Peyer's patch (tissue), 4 donors: ENCODE data around the gene SUGCT. TPM values are rescaled to one million over a fixed set of nuclear protein-coding genes. Genes with fewer than 3 reads are reported as not detected.
"Not testable (repeated sequence)": the region's sequence is repeated elsewhere in the genome, so short reads cannot be mapped to it uniquely, and the experiment has no call there.

Source experiments
- DNase-seq, 3 donors: peaks; one replicate each; pipeline ENCODE4 v3.0.0-alpha.2; 2017 to 2019
- H3K27ac ChIP-seq, 4 donors: fragments of 200-600 bp; sonication (generic); one replicate each; pipeline ENCODE4 v1.5.1; 2016 to 2019
- H3K27me3 ChIP-seq, 2 donors: fragments of 200-600 bp; sonication (generic); one replicate each; pipeline ENCODE4 v1.5.1; 2019
- H3K36me3 ChIP-seq, 3 donors: fragments of 200-600 bp; sonication (generic); one replicate each; pipeline ENCODE4 v1.5.1; 2016 to 2019
- H3K4me1 ChIP-seq, 4 donors: fragments of 200-600 bp; sonication (generic); one replicate each; pipeline ENCODE4 v1.5.1; 2016 to 2019
- H3K4me3 ChIP-seq, 4 donors: fragments of 200-600 bp; sonication (generic); 1 replicate in 3 of 4; 2 replicates in 1 of 4; pipeline ENCODE4 v1.5.1; 2016 to 2019; ENCODE audit warnings: mild to moderate bottlenecking in 1 of 4
- H3K9me3 ChIP-seq, 4 donors: fragments of 200-600 bp; sonication (generic); one replicate each; pipeline ENCODE4 v1.5.1; 2016 to 2019; ENCODE audit warnings: mild to moderate bottlenecking in 1 of 4
- POLR2A ChIP-seq, 2 donors: fragments of 450-650 bp; IDR thresholded peaks; one replicate each; pipeline ENCODE4 v1.5.1; 2017; ENCODE audit warnings: antibody characterized with exemption in 2 of 2, mild to moderate bottlenecking in 2 of 2, moderate library complexity in 2 of 2
- total RNA-seq, 4 donors: library from RNA; depleted of rRNA; stranded (reverse); fragments of >200 nt; gene quantifications; one replicate each; pipeline ENCODE4 v1.1.0, GENCODE V29; 2016
- TF ChIP-seq, protein P1 (sequence below), 6 experiments: fragments of 450-650 bp in 4 of 6; fragments of 200-600 bp in 2 of 6; sonication (generic) in 1 of 6; IDR thresholded peaks; one replicate each; pipeline ENCODE4 v1.5.1; 2017 to 2019; ENCODE audit warnings: antibody characterized with exemption in 6 of 6, mild to moderate bottlenecking in 3 of 6, moderate library complexity in 1 of 6

The SUGCT gene
- total RNA-seq, 4 donors from 2014 or later, result 6.4 to 8.9 (median 8.3) TPM; not detected in 1

DNA sequence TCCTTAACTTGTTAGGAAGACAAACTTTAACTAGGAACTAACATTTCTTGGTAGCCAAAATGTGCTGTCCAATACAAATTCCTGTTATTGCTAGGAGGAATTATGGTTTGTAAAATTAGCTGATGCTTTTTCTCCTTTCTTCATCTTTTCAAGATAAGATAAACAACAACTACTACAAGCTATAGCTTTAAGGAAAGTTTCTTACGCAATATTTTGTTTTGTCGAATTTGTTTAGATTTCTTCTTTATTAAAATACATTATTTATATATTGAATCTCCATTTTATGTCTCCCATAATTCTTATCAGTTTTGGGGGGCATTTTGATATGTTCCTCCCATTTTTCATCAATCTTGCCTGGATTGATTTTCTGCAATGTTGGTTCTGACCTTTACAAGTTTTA is 277.5 kb downstream of the SUGCT start:
- H3K4me3 ChIP-seq, result no peak overlapping the region

DNA sequence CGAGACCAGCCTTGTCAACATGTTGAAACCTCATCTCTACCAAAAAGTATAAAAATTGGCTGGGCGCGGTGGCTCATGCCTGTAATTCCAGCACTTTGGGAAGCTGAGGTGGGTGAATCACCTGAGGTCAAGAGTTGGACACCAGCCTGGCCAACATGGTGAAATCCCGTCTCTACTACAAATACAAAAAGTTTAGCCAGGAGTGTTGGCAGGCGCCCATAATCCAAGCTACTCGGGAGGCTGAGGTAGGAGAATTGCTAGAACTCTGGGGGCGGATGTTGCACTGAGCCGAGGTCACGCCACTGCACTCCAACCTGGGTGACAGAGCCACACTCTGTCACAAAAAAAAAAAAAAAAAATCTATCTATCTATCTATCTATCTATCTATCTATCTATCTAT is 279.9 kb downstream of the SUGCT start:
- H3K4me3 ChIP-seq, H3K27ac ChIP-seq, H3K4me1 ChIP-seq, H3K27me3 ChIP-seq, H3K9me3 ChIP-seq, DNase-seq, H3K36me3 ChIP-seq: not testable (repeated sequence)

More for the DNA sequence above, 277.5 kb downstream of the SUGCT start:
- no peaks in the 10 kb centered on the region for H3K36me3 ChIP-seq
- H3K4me1 ChIP-seq, result no peaks in the 10 kb centered on the region
- DNase-seq, result no peak
- H3K27me3 ChIP-seq, result no peaks in the 10 kb centered on the region
- H3K9me3 ChIP-seq, result no peaks in the 10 kb centered on the region
- no peak overlapping the region for H3K27ac ChIP-seq
- no peak for TF ChIP-seq POLR2A (IDR thresholded peaks at IDR 0.05)
- TF ChIP-seq, protein P1, sequence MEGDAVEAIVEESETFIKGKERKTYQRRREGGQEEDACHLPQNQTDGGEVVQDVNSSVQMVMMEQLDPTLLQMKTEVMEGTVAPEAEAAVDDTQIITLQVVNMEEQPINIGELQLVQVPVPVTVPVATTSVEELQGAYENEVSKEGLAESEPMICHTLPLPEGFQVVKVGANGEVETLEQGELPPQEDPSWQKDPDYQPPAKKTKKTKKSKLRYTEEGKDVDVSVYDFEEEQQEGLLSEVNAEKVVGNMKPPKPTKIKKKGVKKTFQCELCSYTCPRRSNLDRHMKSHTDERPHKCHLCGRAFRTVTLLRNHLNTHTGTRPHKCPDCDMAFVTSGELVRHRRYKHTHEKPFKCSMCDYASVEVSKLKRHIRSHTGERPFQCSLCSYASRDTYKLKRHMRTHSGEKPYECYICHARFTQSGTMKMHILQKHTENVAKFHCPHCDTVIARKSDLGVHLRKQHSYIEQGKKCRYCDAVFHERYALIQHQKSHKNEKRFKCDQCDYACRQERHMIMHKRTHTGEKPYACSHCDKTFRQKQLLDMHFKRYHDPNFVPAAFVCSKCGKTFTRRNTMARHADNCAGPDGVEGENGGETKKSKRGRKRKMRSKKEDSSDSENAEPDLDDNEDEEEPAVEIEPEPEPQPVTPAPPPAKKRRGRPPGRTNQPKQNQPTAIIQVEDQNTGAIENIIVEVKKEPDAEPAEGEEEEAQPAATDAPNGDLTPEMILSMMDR (IDR thresholded peaks at IDR 0.05), result no peak

DNA sequence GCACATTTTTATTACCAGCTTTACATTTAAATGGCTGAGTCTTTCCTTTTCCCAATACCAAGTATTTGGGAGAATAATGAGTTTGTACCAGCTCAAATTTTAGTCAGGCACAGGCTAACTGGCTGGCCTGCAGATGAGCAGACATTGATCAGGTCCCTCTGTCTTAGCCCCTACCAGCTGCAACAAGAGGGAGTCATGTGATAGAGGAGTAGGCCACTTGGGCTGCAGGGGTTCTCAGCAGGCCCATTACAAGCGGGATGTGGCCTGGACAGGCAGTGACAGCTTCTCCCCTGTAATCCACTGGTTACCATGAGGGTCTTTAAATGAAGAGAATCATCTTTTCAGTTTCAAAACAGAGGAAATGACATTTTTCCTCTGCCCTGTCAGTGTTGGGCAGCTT is 283.6 kb downstream of the SUGCT start:
- no peak overlapping the region for H3K4me3 ChIP-seq
- H3K36me3 ChIP-seq, result no peaks in the 10 kb centered on the region
- no peaks in the 10 kb centered on the region for H3K4me1 ChIP-seq
- no peak overlapping the region for H3K27ac ChIP-seq
- no peak for TF ChIP-seq POLR2A (IDR thresholded peaks at IDR 0.05)
- TF ChIP-seq, protein P1 (IDR thresholded peaks at IDR 0.05), result no peak
- H3K27me3 ChIP-seq, result no peaks in the 10 kb centered on the region
- DNase-seq, result no peak
- H3K9me3 ChIP-seq, result no peaks in the 10 kb centered on the region

DNA sequence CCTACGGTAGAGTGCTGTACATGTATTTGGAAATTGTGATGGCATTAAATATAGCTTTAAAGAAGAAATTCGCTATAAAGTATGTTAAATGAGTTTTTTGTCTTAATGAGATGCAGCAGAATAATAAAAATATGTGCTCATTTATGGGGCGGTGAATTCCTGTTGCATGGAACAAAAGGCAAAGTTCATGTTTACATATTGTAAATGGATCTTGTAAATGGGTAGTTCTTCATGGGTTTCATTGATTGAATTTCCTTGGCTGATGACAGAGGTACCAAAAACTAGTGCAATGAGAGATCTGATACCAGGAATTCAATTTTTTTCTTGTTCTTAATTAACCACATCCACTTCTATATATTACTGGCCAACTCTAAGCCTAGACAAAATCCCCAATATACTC is 284.2 kb downstream of the SUGCT start:
- no peaks in the 10 kb centered on the region for H3K27me3 ChIP-seq
- H3K4me3 ChIP-seq, result no peak overlapping the region
- DNase-seq, result no peak
- H3K27ac ChIP-seq, result no peak overlapping the region
- no peaks in the 10 kb centered on the region for H3K36me3 ChIP-seq
- H3K9me3 ChIP-seq, result no peaks in the 10 kb centered on the region
- no peaks in the 10 kb centered on the region for H3K4me1 ChIP-seq
- TF ChIP-seq POLR2A (IDR thresholded peaks at IDR 0.05), result no peak
- TF ChIP-seq, protein P1 (IDR thresholded peaks at IDR 0.05), result no peak

DNA sequence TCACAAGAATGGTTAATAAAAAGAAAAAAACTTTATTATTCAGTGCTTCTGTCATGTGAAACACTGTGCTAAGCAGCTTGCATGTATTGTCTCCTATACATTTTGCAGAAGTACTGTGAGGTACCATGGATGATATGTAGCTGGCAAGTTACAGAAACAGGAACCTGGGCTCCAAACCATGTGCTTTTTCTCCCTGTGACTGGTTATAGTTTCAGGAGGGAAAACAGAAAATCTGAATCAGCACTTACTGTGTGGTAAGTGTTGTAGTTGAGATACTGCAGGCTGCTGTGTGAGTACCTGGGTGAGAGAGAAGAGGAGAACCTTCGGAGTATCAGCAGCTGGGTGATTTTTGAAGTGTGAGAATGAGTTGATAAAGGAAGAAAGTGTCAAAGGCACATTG is 285.0 kb downstream of the SUGCT start:
- Histone ChIP-seq H3K36me3 (no peaks in the 10 kb centered on the region), H3K4me1 (no peaks in the 10 kb centered on the region), H3K27me3 (no peaks in the 10 kb centered on the region), H3K4me3 (no peak overlapping the region), H3K27ac (no peak overlapping the region), H3K9me3 (no peaks in the 10 kb centered on the region)
- no peak for TF ChIP-seq POLR2A (IDR thresholded peaks at IDR 0.05)
- TF ChIP-seq, protein P1 (IDR thresholded peaks at IDR 0.05), result no peak
- no peak for DNase-seq

DNA sequence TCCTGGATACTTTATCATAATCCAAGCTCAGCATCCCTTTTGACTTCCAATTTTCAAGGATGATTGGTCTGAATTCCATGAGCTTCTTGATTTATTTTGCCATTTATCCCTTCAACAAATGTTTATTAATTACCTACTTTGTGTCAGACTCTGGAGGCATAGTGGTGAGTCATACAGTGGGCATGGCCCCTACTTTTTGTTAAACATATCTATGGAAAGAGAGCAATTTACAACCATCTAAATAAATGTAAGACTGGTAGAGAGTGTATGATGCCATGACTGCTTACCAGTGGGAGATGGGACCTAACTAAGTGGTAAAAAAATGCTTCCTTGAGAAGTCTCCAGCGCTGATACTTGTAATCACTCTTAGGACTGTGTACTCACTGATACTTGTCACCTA is 286.6 kb downstream of the SUGCT start:
- no peak for TF ChIP-seq POLR2A (IDR thresholded peaks at IDR 0.05)
- TF ChIP-seq, protein P1 (IDR thresholded peaks at IDR 0.05), result no peak
- no peaks in the 10 kb centered on the region for H3K9me3 ChIP-seq
- H3K4me3 ChIP-seq, result no peak overlapping the region
- no peak overlapping the region for H3K27ac ChIP-seq
- DNase-seq, result no peak
- no peaks in the 10 kb centered on the region for H3K4me1 ChIP-seq
- H3K36me3 ChIP-seq, result no peaks in the 10 kb centered on the region
- H3K27me3 ChIP-seq, result no peaks in the 10 kb centered on the region
